GM20431 (cell line): ENCODE measurements around the gene MS4A7.

Experiments
- in situ Hi-C: fragments of 300-500 bp; cut with MseI, MboI; formaldehyde crosslinking; loops from one replicate; pipeline ENCODE4 v1.15.0; 2020; ENCODE audit warnings: low sequenced_read_pairs; ENCODE audit not compliant: unreplicated experiment

MS4A7 gene, protein sequence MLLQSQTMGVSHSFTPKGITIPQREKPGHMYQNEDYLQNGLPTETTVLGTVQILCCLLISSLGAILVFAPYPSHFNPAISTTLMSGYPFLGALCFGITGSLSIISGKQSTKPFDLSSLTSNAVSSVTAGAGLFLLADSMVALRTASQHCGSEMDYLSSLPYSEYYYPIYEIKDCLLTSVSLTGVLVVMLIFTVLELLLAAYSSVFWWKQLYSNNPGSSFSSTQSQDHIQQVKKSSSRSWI

GRCh38 chr11:60378354-60378753 is at the start of gene MS4A7:
Gene MS4A7, plus strand, starts transcription at chr11:60378532. Its CDS starts 4,610 bp downstream, at chr11:60383142.
- in situ Hi-C loops, result no loop called here

GRCh38 chr11:60332846-60333245 is 45.5 kb upstream of the MS4A7 start:
- in situ Hi-C loops, result loop anchor here (25.0 kb wide), 1 partner anchor 304 kb away; no protein-coding TSS in a partner anchor

GRCh38 chr11:60334005-60334620 is 44.2 kb upstream of the MS4A7 start:
- in situ Hi-C loops, result loop anchor here (25.0 kb wide), 1 partner anchor 303 kb away; no protein-coding TSS in a partner anchor

- in situ Hi-C loops, result loop anchor here (25.0 kb wide), 1 partner anchor 300 kb away; no protein-coding TSS in a partner anchor
Observed at GRCh38 chr11:60336767-60337391, 41.5 kb upstream of the MS4A7 start.

DNA sequence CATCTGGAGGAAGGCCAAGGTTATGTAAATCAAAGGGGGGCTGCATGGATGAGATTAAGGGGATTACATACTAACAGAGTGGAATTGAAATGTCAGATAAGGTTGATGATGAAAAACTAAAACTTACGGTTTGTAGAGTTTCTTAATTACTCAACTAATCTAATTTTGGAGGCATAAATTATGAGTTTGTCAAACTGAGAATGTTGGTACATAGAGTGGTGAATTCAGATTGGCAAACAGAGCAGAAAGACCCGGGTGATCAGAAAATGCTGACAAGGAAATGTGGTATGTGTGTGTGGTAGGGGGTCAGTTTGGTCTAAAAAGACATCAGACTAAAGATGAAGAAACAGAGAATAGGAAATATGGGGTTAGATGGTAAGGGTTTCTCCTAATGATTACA is 40.3 kb upstream of the MS4A7 start:
- in situ Hi-C loops, result loop anchor here (25.0 kb wide), 1 partner anchor 299 kb away; no protein-coding TSS in a partner anchor

GRCh38 chr11:60339356-60339755 is 39.0 kb upstream of the MS4A7 start:
- in situ Hi-C loops, result loop anchor here (25.0 kb wide), 1 partner anchor 298 kb away; no protein-coding TSS in a partner anchor

- in situ Hi-C loops, result loop anchor here (25.0 kb wide), 1 partner anchor 294 kb away; no protein-coding TSS in a partner anchor
Observed at GRCh38 chr11:60343094-60343704, 35.1 kb upstream of the MS4A7 start.

DNA sequence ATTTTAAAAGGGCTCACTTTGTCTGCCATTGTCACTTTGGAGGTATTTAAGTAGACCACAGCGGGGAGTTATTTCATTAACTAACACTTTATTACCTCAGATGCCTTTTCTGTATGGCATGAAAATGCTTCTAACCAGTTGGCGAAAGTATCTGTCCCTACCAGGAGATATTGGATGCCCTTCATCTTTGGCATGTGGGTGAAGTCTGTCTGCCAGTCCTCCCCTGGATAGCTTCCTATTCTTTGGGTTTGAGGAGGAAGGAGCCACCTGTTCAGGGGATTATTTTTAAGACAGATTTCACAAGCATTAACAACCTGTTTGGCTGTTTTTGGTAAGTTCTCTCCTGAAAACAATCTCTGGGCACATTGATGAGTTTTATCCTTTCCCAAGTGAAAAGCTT is 34.2 kb upstream of the MS4A7 start:
- in situ Hi-C loops, result loop anchor here (25.0 kb wide), 1 partner anchor 293 kb away; no protein-coding TSS in a partner anchor

DNA sequence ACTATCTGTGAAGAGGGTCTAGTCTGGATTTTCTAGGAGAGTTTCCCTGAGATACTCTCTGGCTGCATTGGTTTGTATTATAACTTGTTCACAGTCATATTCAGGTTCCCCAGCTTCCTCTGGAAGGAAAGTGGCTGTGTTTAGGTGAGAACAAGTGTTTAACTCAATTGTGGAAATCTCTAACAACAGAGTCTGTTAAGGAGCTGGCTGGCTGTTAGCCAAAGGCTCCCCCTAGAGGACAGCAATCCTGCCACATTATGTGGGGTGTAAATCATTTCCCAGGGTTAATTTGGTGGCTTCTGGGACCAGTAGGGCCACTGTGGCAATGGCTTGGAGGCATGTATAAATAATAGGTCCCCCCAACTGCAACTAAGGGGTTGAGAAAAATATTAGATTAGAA is 32.8 kb upstream of the MS4A7 start:
- in situ Hi-C loops, result loop anchor here (25.0 kb wide), 1 partner anchor 292 kb away; no protein-coding TSS in a partner anchor

- in situ Hi-C loops, result loop anchor here (25.0 kb wide), 1 partner anchor 290 kb away; no protein-coding TSS in a partner anchor
Observed at GRCh38 chr11:60347084-60347797, 31.1 kb upstream of the MS4A7 start.

DNA sequence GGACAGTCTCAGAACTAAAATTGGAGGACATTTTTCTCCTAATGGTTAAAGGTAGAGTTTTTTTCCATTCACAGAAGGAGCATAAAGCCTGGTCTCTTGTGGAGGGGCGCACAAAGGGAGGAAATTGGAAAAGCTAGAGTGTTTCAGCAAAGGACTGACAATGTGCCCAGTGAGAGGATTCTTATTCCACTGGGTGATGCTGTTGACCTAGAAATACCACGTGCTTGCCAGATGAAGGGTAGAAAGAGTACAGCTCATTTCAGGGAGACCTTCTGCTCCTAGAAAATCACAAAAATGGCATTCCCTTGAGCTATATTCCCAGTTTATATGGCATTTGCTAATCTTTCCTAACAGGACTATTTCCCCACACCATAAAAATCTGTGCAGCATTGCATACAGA is 30.2 kb upstream of the MS4A7 start:
- in situ Hi-C loops, result loop anchor here (25.0 kb wide), 1 partner anchor 289 kb away; no protein-coding TSS in a partner anchor

DNA sequence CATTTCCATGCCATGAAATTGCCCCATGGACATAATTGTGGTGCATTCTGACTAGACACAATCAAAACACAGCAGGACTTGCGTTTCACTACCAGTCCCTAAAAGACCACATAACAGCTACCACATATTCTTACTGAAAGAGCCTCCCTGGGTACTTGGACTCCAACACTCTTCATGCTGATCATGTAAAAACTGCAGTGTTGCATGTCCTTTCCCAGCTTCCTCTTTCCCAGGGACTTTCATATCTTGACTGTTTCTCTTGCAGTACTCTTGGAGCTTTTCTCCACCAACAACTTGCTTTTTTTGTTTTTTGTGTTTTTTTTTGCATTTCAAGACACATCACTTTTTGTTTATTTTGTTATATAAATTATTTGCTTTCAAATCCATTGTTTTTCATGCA is 28.3 kb upstream of the MS4A7 start:
- in situ Hi-C loops, result loop anchor here (25.0 kb wide), 1 partner anchor 287 kb away; no protein-coding TSS in a partner anchor

DNA sequence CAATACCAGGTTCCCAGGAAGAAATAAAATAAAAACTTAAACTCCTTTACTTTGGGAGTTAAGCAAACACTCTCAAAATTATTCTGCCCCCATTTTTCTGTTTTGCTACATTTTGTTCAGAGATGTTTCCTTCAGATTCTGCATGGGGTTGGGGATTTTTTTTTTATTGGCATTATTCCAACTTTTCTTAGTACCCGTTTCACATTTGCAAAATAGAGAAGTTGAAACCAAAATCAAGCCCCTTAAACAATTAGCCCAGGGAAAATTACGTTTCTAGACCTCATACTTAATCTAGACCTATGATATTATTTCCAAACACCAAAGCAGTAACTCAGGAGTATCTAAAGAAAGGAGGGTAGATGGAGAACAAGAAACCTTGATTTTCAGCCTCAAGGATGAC is 20.6 kb upstream of the MS4A7 start:
- in situ Hi-C loops, result no loop called here

- in situ Hi-C loops, result loop anchor here (10.0 kb wide), 1 partner anchor 124 kb away; no protein-coding TSS in a partner anchor
Observed at GRCh38 chr11:60360621-60361020, 17.7 kb upstream of the MS4A7 start.

GRCh38 chr11:60362241-60362640 is 16.1 kb upstream of the MS4A7 start:
- in situ Hi-C loops, result loop anchor here (10.0 kb wide), 1 partner anchor 123 kb away; no protein-coding TSS in a partner anchor

DNA sequence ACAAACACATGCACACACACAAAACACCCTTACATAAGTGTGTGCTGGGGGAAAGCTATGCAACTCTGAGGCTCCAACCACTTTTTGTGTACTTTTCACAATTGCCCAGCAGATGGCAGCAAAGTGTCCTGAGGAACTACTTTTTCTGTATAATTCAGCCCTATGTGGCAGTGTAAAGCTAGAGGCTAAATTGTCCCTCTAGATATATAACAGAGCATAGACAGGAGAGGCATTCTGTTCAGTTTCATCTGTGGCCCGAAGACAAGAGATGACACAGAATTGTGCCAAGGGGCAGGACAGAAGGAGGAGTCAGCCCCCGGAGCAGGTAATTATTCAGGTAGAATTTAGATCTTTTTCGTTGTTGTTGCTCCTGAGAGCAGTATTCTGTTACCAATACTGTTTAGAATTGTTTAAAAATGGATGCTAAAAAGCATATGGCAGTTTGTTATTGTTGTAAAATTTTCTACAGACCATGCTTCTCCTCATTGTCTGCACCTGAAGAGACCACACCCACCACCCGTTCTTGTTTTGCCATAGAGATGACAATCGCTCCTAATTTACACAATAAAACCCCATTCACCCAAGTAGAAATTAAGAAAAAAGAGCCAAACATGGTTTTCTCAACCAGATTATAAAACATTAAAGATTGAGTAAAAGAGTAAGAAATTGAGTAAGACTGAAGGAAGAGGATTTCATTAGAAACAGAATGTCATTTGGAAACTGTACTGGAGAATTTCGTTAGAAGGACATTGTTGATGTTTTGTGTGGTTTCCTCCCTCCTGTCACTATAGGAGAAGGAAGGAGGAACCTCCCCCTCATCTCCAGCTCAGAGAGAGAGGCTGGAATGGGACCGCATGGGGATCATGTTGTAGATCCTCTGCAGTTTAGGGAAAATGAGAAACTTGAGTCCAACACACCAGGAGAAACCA is 14.5 kb upstream of the MS4A7 start:
- in situ Hi-C loops, result loop anchor here (10.0 kb wide), 1 partner anchor 121 kb away; no protein-coding TSS in a partner anchor

- in situ Hi-C loops, result loop anchor here (10.0 kb wide), 1 partner anchor 118 kb away; no protein-coding TSS in a partner anchor
Observed at GRCh38 chr11:60366262-60366904, 11.9 kb upstream of the MS4A7 start.

DNA sequence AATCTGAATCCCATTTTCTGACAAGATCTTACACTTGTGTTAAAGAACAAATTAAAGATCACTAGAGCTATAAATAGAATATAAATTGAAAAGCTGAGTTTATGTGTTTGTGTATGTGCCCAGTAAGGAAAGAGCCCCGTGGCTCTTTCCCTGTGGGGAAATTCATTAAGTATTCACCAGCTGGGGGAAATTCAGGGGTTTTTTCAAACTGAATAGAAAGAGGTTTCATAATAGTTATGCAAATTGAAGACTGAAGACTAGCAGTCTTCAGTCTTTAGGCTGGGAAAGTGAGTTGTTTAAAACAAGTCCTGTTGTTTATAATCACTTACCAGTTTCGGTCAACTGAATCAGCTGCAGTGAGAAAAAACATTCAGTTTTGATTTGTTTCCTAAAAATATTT is 11.3 kb upstream of the MS4A7 start:
- in situ Hi-C loops, result loop anchor here (10.0 kb wide), 1 partner anchor 118 kb away; no protein-coding TSS in a partner anchor
